Measurements from ENCODE around the gene MAGI1. TPM values are rescaled to one million over a fixed set of nuclear protein-coding genes. Genes with fewer than 3 reads are reported as not detected.

Gene MAGI1
- total and polyA plus RNA-seq, 12 donors, result 5.7 to 58.2 (median 37.7) TPM

DNA sequence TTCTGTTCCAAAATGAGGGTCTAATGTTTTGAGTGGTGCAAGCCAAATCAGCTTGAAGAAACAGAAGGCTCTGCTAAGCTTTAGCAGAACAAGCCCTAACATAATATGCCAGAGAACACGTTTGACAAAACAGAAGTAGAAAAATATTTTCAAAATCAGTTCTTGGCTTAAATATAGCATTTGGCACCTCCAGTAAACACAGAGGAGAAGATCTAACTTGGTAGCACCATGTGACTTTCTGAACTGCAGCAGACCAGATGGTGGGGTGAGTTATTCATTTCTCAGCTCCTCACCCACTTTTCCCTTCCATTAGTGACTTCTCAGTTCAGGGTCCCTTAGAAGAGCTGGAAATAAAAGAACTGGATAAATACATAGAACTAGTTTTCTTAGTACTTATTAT, 395.8 kb downstream of the MAGI1 start:
- WGBS, 2 donors, result 21 to 35% methylated on average over 1 of the region's 1 CpG
- H3K9me3 ChIP-seq, result peaks cover 0 to 27% (median 16%) of the 10 kb centered on the region in 11 donors
- ATAC-seq, result peak in 6 of 8 donors; percentile 37 to 65 (median 58)
- intact Hi-C loops (cut with DNase I), result no loop called here
- peak overlapping the region in 3 of 10 donors; percentile 17 to 32 (median 27) for H3K27ac ChIP-seq
- H3K4me3 ChIP-seq, result no peak overlapping the region
- TF ChIP-seq, protein P1, sequence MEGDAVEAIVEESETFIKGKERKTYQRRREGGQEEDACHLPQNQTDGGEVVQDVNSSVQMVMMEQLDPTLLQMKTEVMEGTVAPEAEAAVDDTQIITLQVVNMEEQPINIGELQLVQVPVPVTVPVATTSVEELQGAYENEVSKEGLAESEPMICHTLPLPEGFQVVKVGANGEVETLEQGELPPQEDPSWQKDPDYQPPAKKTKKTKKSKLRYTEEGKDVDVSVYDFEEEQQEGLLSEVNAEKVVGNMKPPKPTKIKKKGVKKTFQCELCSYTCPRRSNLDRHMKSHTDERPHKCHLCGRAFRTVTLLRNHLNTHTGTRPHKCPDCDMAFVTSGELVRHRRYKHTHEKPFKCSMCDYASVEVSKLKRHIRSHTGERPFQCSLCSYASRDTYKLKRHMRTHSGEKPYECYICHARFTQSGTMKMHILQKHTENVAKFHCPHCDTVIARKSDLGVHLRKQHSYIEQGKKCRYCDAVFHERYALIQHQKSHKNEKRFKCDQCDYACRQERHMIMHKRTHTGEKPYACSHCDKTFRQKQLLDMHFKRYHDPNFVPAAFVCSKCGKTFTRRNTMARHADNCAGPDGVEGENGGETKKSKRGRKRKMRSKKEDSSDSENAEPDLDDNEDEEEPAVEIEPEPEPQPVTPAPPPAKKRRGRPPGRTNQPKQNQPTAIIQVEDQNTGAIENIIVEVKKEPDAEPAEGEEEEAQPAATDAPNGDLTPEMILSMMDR (IDR thresholded peaks at IDR 0.05), result no peak
- no peak for DNase-seq
- H3K4me1 ChIP-seq, result peaks cover 0 to 36% (median 17%) of the 10 kb centered on the region in 9 donors
- no peaks in the 10 kb centered on the region for H3K36me3 ChIP-seq
- no peaks in the 10 kb centered on the region for H3K27me3 ChIP-seq

- peaks cover 0 to 16% (median 5%) of the 10 kb centered on the region in 11 donors for H3K9me3 ChIP-seq
- H3K4me3 ChIP-seq, result no peak overlapping the region
- no peaks in the 10 kb centered on the region for H3K27me3 ChIP-seq
- TF ChIP-seq, protein P1 (IDR thresholded peaks at IDR 0.05), result no peak
- peaks cover 0 to 39% (median 19%) of the 10 kb centered on the region in 9 donors for H3K4me1 ChIP-seq
- no peaks in the 10 kb centered on the region for H3K36me3 ChIP-seq
- DNase-seq (no peak), ATAC-seq (no peak)
- peak overlapping the region in 1 of 10 donors; percentile 32 for H3K27ac ChIP-seq
- WGBS, 2 donors, result 63 to 73% methylated on average over 2 of the region's 2 CpGs
- intact Hi-C loops (cut with DNase I), result no loop called here
These were observed 396.9 kb downstream of the MAGI1 start for GRCh38 chr3:65641777-65642176.

DNA sequence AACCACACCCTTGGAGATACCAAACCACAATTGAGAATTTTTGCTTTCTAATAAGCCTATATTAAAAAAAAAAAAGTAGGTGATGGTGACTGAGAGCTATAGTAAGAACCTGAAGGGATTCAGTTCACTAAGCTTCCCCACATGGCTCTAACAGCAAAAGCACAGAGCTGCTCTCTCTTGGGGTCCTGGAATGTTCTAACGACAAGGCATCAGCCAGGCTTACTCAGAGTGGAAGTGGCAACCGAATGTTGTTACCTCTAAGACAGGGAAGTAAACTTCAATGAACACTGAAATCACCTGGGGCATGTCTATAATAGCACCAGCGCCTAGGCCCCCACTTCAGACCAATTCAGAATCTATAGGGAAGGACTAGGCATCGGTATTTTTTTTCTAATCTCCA, 397.7 kb downstream of the MAGI1 start:
- Histone ChIP-seq H3K9me3 (peaks cover 0 to 8% (median 0%) of the 10 kb centered on the region in 11 donors), H3K4me3 (no peak overlapping the region), H3K27ac (no peak overlapping the region), H3K27me3 (no peaks in the 10 kb centered on the region), H3K36me3 (no peaks in the 10 kb centered on the region), H3K4me1 (peaks cover 0 to 47% (median 19%) of the 10 kb centered on the region in 9 donors)
- peak in 1 of 8 donors; percentile 7 for ATAC-seq
- WGBS, 2 donors, result 81 to 85% methylated on average over 4 of the region's 4 CpGs
- TF ChIP-seq, protein P1 (IDR thresholded peaks at IDR 0.05), result no peak
- intact Hi-C loops (cut with DNase I), result no loop called here
- no peak for DNase-seq

GRCh38 chr3:65639444-65639843, 399.3 kb downstream of the MAGI1 start:
- ATAC-seq (no peak), DNase-seq (no peak)
- Histone ChIP-seq H3K4me1 (peaks cover 0 to 51% (median 19%) of the 10 kb centered on the region in 9 donors), H3K36me3 (no peaks in the 10 kb centered on the region), H3K27me3 (no peaks in the 10 kb centered on the region), H3K27ac (no peak overlapping the region), H3K9me3 (no peaks in the 10 kb centered on the region), H3K4me3 (no peak overlapping the region)
- WGBS, 2 donors, result 97% methylated on average over 6 of the region's 6 CpGs
- intact Hi-C loops (cut with DNase I), result no loop called here
- TF ChIP-seq, protein P1 (IDR thresholded peaks at IDR 0.05), result no peak
